ENCODE results near the gene NRG4. TPM values are rescaled to one million over a fixed set of nuclear protein-coding genes. Genes with fewer than 3 reads are reported as not detected.

NRG4 gene
- total RNA-seq, 1 experiment from 2014 or later, result 0.39 TPM

DNA sequence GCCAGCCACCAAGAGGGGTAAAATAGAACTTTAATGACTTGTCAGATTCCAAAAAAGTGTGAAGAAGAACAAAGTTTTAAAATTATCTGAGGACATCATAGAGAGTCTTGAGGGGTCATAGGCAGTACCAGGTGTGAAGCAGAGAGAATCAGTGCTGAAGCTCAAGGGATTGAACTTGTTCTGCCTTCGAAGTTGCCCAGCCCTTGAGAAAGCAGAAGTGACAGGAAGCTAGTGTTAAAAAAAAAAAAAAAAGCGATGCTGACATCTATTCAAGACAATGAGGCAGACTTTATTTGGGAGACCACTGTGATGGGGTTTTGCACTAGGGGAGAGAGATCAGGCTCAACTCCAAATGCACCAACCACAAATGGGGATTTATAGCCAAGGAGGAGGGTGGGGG, 86.8 kb downstream of the NRG4 start:
- in situ Hi-C loops (cut with HindIII; ENCODE audit: low pct_unique_long_range_greater_than_20kb, low sequenced_read_pairs), result no loop called here
- intact Hi-C loops (cut with micrococcal nuclease; ENCODE audit: unreplicated experiment), result loop anchor here (10.0 kb wide), 1 partner anchor 111 kb away; no protein-coding TSS in a partner anchor

DNA sequence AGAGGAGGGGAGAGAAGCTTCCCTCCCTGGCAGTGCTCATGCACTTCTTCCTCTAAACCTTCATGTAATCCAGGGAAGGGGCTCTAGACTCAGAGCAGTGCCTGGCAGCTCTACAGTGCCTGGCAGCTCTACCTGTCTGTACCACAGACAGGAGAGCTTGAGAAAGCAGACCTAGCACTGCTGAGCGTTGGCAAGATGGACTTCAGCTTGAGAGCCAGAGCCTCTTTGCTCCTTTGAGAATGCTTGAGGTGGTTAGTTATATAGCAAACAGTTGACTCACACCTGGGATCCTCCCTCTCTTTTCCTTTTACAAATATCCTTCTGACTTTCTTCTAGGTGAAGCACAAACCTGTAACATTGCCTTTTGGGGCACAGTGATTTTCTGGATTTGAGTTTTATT, 87.6 kb downstream of the NRG4 start:
- DNase-seq (ENCODE audit: low read depth, low spot score) (no peak), ATAC-seq (no peak)
- no peaks in the 10 kb centered on the region for H3K27me3 ChIP-seq (ENCODE audit: control insufficient read depth, insufficient read depth, low read length)
- ChIA-PET CTCF (no interaction called here), POLR2A (interaction anchor here (0.6 to 1.2 kb wide), 4 partner anchors 10 to 178 kb away, joined by 3 to 12 read pairs (median 5); no protein-coding TSS in a partner anchor)
- TF ChIP-seq, protein P1, sequence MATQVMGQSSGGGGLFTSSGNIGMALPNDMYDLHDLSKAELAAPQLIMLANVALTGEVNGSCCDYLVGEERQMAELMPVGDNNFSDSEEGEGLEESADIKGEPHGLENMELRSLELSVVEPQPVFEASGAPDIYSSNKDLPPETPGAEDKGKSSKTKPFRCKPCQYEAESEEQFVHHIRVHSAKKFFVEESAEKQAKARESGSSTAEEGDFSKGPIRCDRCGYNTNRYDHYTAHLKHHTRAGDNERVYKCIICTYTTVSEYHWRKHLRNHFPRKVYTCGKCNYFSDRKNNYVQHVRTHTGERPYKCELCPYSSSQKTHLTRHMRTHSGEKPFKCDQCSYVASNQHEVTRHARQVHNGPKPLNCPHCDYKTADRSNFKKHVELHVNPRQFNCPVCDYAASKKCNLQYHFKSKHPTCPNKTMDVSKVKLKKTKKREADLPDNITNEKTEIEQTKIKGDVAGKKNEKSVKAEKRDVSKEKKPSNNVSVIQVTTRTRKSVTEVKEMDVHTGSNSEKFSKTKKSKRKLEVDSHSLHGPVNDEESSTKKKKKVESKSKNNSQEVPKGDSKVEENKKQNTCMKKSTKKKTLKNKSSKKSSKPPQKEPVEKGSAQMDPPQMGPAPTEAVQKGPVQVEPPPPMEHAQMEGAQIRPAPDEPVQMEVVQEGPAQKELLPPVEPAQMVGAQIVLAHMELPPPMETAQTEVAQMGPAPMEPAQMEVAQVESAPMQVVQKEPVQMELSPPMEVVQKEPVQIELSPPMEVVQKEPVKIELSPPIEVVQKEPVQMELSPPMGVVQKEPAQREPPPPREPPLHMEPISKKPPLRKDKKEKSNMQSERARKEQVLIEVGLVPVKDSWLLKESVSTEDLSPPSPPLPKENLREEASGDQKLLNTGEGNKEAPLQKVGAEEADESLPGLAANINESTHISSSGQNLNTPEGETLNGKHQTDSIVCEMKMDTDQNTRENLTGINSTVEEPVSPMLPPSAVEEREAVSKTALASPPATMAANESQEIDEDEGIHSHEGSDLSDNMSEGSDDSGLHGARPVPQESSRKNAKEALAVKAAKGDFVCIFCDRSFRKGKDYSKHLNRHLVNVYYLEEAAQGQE (IDR thresholded peaks at IDR 0.05; ENCODE audit: insufficient read depth in 1 of 2, low read depth in 2 of 2, low read length in 1 of 2), result no peak
- no peak for TF ChIP-seq POLR2AphosphoS5 (IDR thresholded peaks at IDR 0.05; ENCODE audit: low read depth, low read length)
- TF ChIP-seq, protein P2, sequence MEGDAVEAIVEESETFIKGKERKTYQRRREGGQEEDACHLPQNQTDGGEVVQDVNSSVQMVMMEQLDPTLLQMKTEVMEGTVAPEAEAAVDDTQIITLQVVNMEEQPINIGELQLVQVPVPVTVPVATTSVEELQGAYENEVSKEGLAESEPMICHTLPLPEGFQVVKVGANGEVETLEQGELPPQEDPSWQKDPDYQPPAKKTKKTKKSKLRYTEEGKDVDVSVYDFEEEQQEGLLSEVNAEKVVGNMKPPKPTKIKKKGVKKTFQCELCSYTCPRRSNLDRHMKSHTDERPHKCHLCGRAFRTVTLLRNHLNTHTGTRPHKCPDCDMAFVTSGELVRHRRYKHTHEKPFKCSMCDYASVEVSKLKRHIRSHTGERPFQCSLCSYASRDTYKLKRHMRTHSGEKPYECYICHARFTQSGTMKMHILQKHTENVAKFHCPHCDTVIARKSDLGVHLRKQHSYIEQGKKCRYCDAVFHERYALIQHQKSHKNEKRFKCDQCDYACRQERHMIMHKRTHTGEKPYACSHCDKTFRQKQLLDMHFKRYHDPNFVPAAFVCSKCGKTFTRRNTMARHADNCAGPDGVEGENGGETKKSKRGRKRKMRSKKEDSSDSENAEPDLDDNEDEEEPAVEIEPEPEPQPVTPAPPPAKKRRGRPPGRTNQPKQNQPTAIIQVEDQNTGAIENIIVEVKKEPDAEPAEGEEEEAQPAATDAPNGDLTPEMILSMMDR (IDR thresholded peaks at IDR 0.05), result no peak
- no peaks in the 10 kb centered on the region for H3K9me3 ChIP-seq (ENCODE audit: control insufficient read depth, insufficient read depth, low read depth, low read length)
- BruUV-seq (replicated peaks), result no TSS peak
- no peaks in the 10 kb centered on the region for H3K4me1 ChIP-seq (ENCODE audit: control insufficient read depth, insufficient read depth, low read length)
- intact Hi-C loops (cut with micrococcal nuclease; ENCODE audit: unreplicated experiment), result loop anchor here (10.0 kb wide), 1 partner anchor 110 kb away; no protein-coding TSS in a partner anchor
- H3K27ac ChIP-seq (ENCODE audit: low read length), result no peak overlapping the region
- H3K36me3 ChIP-seq (ENCODE audit: control insufficient read depth, insufficient read depth, low read length), result 0 out of 2 replicates have a peak, but pooled peaks cover 3% of the 10 kb centered on the region
- in situ Hi-C loops (cut with HindIII; ENCODE audit: low pct_unique_long_range_greater_than_20kb, low sequenced_read_pairs), result no loop called here
- no peak overlapping the region for H3K4me3 ChIP-seq (ENCODE audit: low read depth in 2 of 2, low read length in 2 of 2)

More for the DNA sequence above, 86.8 kb downstream of the NRG4 start:
- POLR2A ChIA-PET, result interaction anchor here (1.2 kb wide), 1 partner anchor 9 kb away, joined by 5 read pairs; no protein-coding TSS in a partner anchor
- no peak overlapping the region for H3K27ac ChIP-seq (ENCODE audit: low read length)
- no peak for ATAC-seq
- H3K4me3 ChIP-seq (ENCODE audit: low read depth in 2 of 2, low read length in 2 of 2), result no peak overlapping the region
- BruUV-seq (replicated peaks), result no TSS peak
- peaks cover 11% of the 10 kb centered on the region for H3K36me3 ChIP-seq (ENCODE audit: control insufficient read depth, insufficient read depth, low read length)
- H3K27me3 ChIP-seq (ENCODE audit: control insufficient read depth, insufficient read depth, low read length), result no peaks in the 10 kb centered on the region
- CTCF ChIA-PET, result no interaction called here
- H3K9me3 ChIP-seq (ENCODE audit: control insufficient read depth, insufficient read depth, low read depth, low read length), result no peaks in the 10 kb centered on the region
- DNase-seq (ENCODE audit: low read depth, low spot score), result no peak
- TF ChIP-seq, protein P1 (IDR thresholded peaks at IDR 0.05; ENCODE audit: insufficient read depth in 1 of 2, low read depth in 2 of 2, low read length in 1 of 2), result no peak
- TF ChIP-seq SIN3A (IDR thresholded peaks at IDR 0.05; ENCODE audit: borderline replicate concordance, insufficient read depth, low read depth, low read length) (no peak), POLR2AphosphoS5 (IDR thresholded peaks at IDR 0.05; ENCODE audit: low read depth, low read length) (no peak), TCF7L2 (IDR thresholded peaks at IDR 0.05; ENCODE audit: low read depth, low read length) (no peak)
- TF ChIP-seq, protein P2 (IDR thresholded peaks at IDR 0.05), result no peak
- no peaks in the 10 kb centered on the region for H3K4me1 ChIP-seq (ENCODE audit: control insufficient read depth, insufficient read depth, low read length)
